HCT116 (cell line): ENCODE measurements around the gene ZNF469. TPM values are rescaled to one million over a fixed set of nuclear protein-coding genes. Genes with fewer than 3 reads are reported as not detected.

ENCODE experiments used
- ATAC-seq: fragments of 200-7000 bp; cut with Tn5 transposase; 2 replicates; pipeline ENCODE4 v1.9.1; 2020; ENCODE audit warnings: mild to moderate bottlenecking, moderate library complexity
- Bru-seq: library from RNA; stranded (reverse); fragments of 400-500 nt; gene quantifications from one replicate; lab custom pipeline; 2021; lab: Mats Ljungman, UMichigan
- BruChase-seq, 2 experiments: library from RNA; stranded (reverse); fragments of 400-500 nt; gene quantifications; one replicate each; lab custom pipeline; 2021; lab: Mats Ljungman, UMichigan
- BruUV-seq: library from RNA; stranded (reverse); fragments of 400-500 nt; replicated peaks from 2 replicates; lab custom pipeline; 2021; lab: Mats Ljungman, UMichigan
- CTCF ChIA-PET: fragments of 300-600 bp; sonication (Branson Sonifier 250); formaldehyde crosslinking; loops from one replicate; lab custom pipeline; 2021; ENCODE audit warnings: antibody characterized with exemption; lab: Charles Lee
- POLR2A ChIA-PET: fragments of 300-600, 350-600 bp; sonication (Branson Sonifier 250); formaldehyde crosslinking; loops from one replicate; lab custom pipeline; 2021; ENCODE audit warnings: antibody characterized with exemption; lab: Charles Lee
- RAD21 ChIA-PET, 2 experiments: fragments of 300-600 bp; sonication (Branson Sonifier 250); formaldehyde crosslinking; loops; one replicate each; lab custom pipeline; 2023; ENCODE audit warnings: low total read pairs in 2 of 2; ENCODE audit not compliant: uncharacterized antibody in 2 of 2, unreplicated experiment in 2 of 2, low non-redundant PET in 1 of 2; lab: Charles Lee
- DNase-seq: peaks from one replicate; pipeline ENCODE4 v3.0.0-alpha.2; 2010; ENCODE audit warnings: low read depth, low spot score
- H2AFZ ChIP-seq: fragments of 200-600 bp; shearing (Covaris generic), sonication (generic); 2 replicates; pipeline ENCODE4 v1.6.1; 2017; ENCODE audit warnings: low read depth, mixed run types, mixed read lengths, antibody characterized with exemption, low read length; ENCODE audit not compliant: poor library complexity, severe bottlenecking
- H3K27ac ChIP-seq: 2 replicates; pipeline ENCODE4 v1.5.1; 2012; ENCODE audit warnings: low read depth, low read length
- H3K27me3 ChIP-seq: fragments of 200-600 bp; sonication (generic); 2 replicates; pipeline ENCODE4 v1.6.1; 2016; ENCODE audit warnings: mixed run types, low read length, mixed read lengths; ENCODE audit not compliant: insufficient read depth
- H3K36me3 ChIP-seq, 2 experiments: fragments of 200-500 bp in 1 of 2; fragments of 200-600 bp in 1 of 2; sonication (Bioruptor generic) in 1 of 2; sonication (generic) in 1 of 2; 2 replicates each; pipeline versions ENCODE4 v1.5.1 to v1.6.1; 2014 to 2016; ENCODE audit warnings: low read length in 2 of 2, inconsistent platforms in 1 of 2, mixed read lengths in 1 of 2, mixed run types in 1 of 2; ENCODE audit not compliant: insufficient read depth in 2 of 2, control insufficient read depth in 1 of 2
- H3K4me1 ChIP-seq, 2 experiments: fragments of 200-600 bp in 1 of 2; sonication (generic) in 1 of 2; 2 replicates each; pipeline versions ENCODE4 v1.5.1 to v1.6.1; 2012 to 2017; ENCODE audit warnings: low read length in 2 of 2, inconsistent platforms in 1 of 2, mild to moderate bottlenecking in 1 of 2, mixed read lengths in 1 of 2, mixed run types in 1 of 2, moderate library complexity in 1 of 2; ENCODE audit not compliant: insufficient read depth in 2 of 2, control insufficient read depth in 1 of 2
- H3K4me2 ChIP-seq: fragments of 200-600 bp; sonication (generic); 2 replicates; pipeline ENCODE4 v1.6.1; 2017; ENCODE audit warnings: mixed run types, low read length, mixed read lengths
- H3K4me3 ChIP-seq, 2 experiments: fragments of 200-600 bp in 1 of 2; sonication (generic) in 1 of 2; replicated peaks in 1 of 2; 2 replicates each; pipeline ENCODE4 v1.5.1; 2011 to 2016; ENCODE audit warnings: low read length in 2 of 2, control low read depth in 1 of 2, low read depth in 1 of 2, mild to moderate bottlenecking in 1 of 2, mixed read lengths in 1 of 2, mixed run types in 1 of 2
- H3K79me2 ChIP-seq: fragments of 200-600 bp; sonication (generic); 2 replicates; pipeline ENCODE4 v1.6.1; 2017; ENCODE audit warnings: mild to moderate bottlenecking, mixed run types, low read length, moderate library complexity, mixed read lengths; ENCODE audit not compliant: insufficient read depth
- H3K9ac ChIP-seq: fragments of 200-600 bp; sonication (generic); 2 replicates; pipeline ENCODE4 v1.6.1; 2016; ENCODE audit warnings: low read length, mixed read lengths
- H3K9me2 ChIP-seq: fragments of 200-600 bp; sonication (generic), shearing (Covaris generic); 2 replicates; pipeline ENCODE4 v1.6.1; 2017; ENCODE audit warnings: mixed run types, mild to moderate bottlenecking, moderate library complexity; ENCODE audit not compliant: insufficient read depth
- H3K9me3 ChIP-seq, 2 experiments: fragments of 200-500 bp in 1 of 2; fragments of 200-600 bp in 1 of 2; sonication (Bioruptor generic) in 1 of 2; sonication (generic) in 1 of 2; 2 replicates each; pipeline ENCODE4 v1.6.1; 2014 to 2017; ENCODE audit warnings: low read length in 2 of 2, mixed read lengths in 2 of 2, inconsistent platforms in 1 of 2, low read depth in 1 of 2, mild to moderate bottlenecking in 1 of 2, mixed run types in 1 of 2, moderate library complexity in 1 of 2; ENCODE audit not compliant: control insufficient read depth in 1 of 2, insufficient read depth in 1 of 2
- H4K20me1 ChIP-seq: fragments of 200-600 bp; sonication (generic), shearing (Covaris generic); 2 replicates; pipeline ENCODE4 v1.6.1; 2017; ENCODE audit warnings: mixed run types, mild to moderate bottlenecking, moderate library complexity; ENCODE audit not compliant: insufficient read depth
- ATF3 ChIP-seq: IDR thresholded peaks from 2 replicates; pipeline ENCODE4 v1.6.1; 2012
- CBX3 ChIP-seq: IDR thresholded peaks from 2 replicates; pipeline ENCODE4 v1.6.1; 2012; ENCODE audit warnings: low read depth
- CEBPB ChIP-seq: IDR thresholded peaks from 2 replicates; pipeline ENCODE4 v1.6.1; 2012; ENCODE audit warnings: low read depth
- CTCF ChIP-seq, 3 experiments: fragments of 200-600 bp in 1 of 3; sonication (generic) in 1 of 3; IDR thresholded peaks in 2 of 3; conservative IDR thresholded peaks in 1 of 3; 2 replicates each; pipeline ENCODE4 v1.5.1; 2012 to 2017; ENCODE audit warnings: low read depth in 2 of 3, low read length in 2 of 3, antibody characterized with exemption in 1 of 3, borderline replicate concordance in 1 of 3, control low read depth in 1 of 3, mild to moderate bottlenecking in 1 of 3, mixed read lengths in 1 of 3, mixed run types in 1 of 3, moderate library complexity in 1 of 3; ENCODE audit not compliant: insufficient read depth in 1 of 3
- EGR1 ChIP-seq: IDR thresholded peaks from 2 replicates; pipeline ENCODE4 v1.6.1; 2012; ENCODE audit warnings: low read depth
- ELF1 ChIP-seq: IDR thresholded peaks from 2 replicates; pipeline ENCODE4 v1.6.1; 2012; ENCODE audit warnings: low read depth, borderline replicate concordance
- EZH2 ChIP-seq: fragments of 200-600 bp; sonication (generic); IDR thresholded peaks from 2 replicates; pipeline ENCODE4 v1.6.1; 2017; ENCODE audit warnings: antibody characterized with exemption, mixed run types
- EZH2phosphoT487 ChIP-seq: fragments of 200-600 bp; IDR thresholded peaks from 2 replicates; pipeline ENCODE4 v1.6.1; 2018; ENCODE audit warnings: antibody characterized with exemption, borderline replicate concordance
- FOSL1 ChIP-seq: IDR thresholded peaks from 2 replicates; pipeline ENCODE4 v1.6.1; 2012; ENCODE audit warnings: low read depth
- JUND ChIP-seq: IDR thresholded peaks from 2 replicates; pipeline ENCODE4 v1.6.1; 2012
- MAX ChIP-seq: IDR thresholded peaks from 2 replicates; pipeline ENCODE4 v1.6.1; 2012
- POLR2A ChIP-seq: IDR thresholded peaks from 2 replicates; pipeline ENCODE4 v1.7.0; 2011; ENCODE audit warnings: borderline replicate concordance; ENCODE audit not compliant: insufficient read depth, insufficient read length; ENCODE audit errors: extremely low read depth
- POLR2AphosphoS5 ChIP-seq: IDR thresholded peaks from 2 replicates; pipeline ENCODE4 v1.6.1; 2011; ENCODE audit warnings: mild to moderate bottlenecking, low read depth, low read length, moderate library complexity
- RAD21 ChIP-seq: IDR thresholded peaks from 2 replicates; pipeline ENCODE4 v1.6.1; 2012; ENCODE audit warnings: low read depth, mild to moderate bottlenecking
- SIN3A ChIP-seq: IDR thresholded peaks from 2 replicates; pipeline ENCODE4 v1.6.1; 2012; ENCODE audit warnings: low read depth
- SP1 ChIP-seq: IDR thresholded peaks from 2 replicates; pipeline ENCODE4 v1.6.1; 2012; ENCODE audit warnings: low read depth
- SRF ChIP-seq: IDR thresholded peaks from 2 replicates; pipeline ENCODE4 v1.6.1; 2012; ENCODE audit warnings: low read depth
- TCF7L2 ChIP-seq: IDR thresholded peaks from 2 replicates; pipeline ENCODE4 v1.7.0; 2011; ENCODE audit warnings: borderline replicate concordance, inconsistent platforms; ENCODE audit not compliant: insufficient read depth, insufficient read length; ENCODE audit errors: extremely low read depth
- YY1 ChIP-seq: IDR thresholded peaks from 2 replicates; pipeline ENCODE4 v1.6.1; 2011; ENCODE audit warnings: low read length, low read depth, moderate library complexity, mild to moderate bottlenecking; ENCODE audit not compliant: insufficient replicate concordance; ENCODE audit errors: extremely low read depth
- ZBTB33 ChIP-seq: IDR thresholded peaks from 2 replicates; pipeline ENCODE4 v1.6.1; 2011; ENCODE audit warnings: mild to moderate bottlenecking, low read length, moderate library complexity; ENCODE audit not compliant: insufficient replicate concordance; ENCODE audit errors: extremely low read depth
- ZFX ChIP-seq: fragments of 450-650 bp; IDR thresholded peaks from 2 replicates; pipeline ENCODE4 v1.6.1; 2017
- ZNF274 ChIP-seq: fragments of 200-500 bp; sonication (Bioruptor generic); IDR thresholded peaks from 2 replicates; pipeline ENCODE4 v1.6.1; 2014; ENCODE audit warnings: mild to moderate bottlenecking, low read depth, low read length, inconsistent platforms
- intact Hi-C: fragments of 100-400 bp; cut with micrococcal nuclease; formaldehyde crosslinking; loops from 2 replicates; pipeline ENCODE4 v1.10.0; 2022
- long read RNA-seq: library from polyadenylated mRNA; unstranded; transcript quantifications from one replicate; pipeline ENCODE4 v2.0.0, GENCODE V29; 2021; ENCODE audit not compliant: unreplicated experiment
- polyA plus RNA-seq: library from polyadenylated mRNA; unstranded; fragments of >200 nt; gene quantifications from 2 replicates; pipeline ENCODE4 v1.2.1, GENCODE V29; 2012; ENCODE audit warnings: missing spikeins
- total RNA-seq: library from RNA; stranded (reverse); gene quantifications from one replicate; pipeline ENCODE4 v1.2.1, GENCODE V29; 2021; ENCODE audit not compliant: unreplicated experiment

The ZNF469 gene
- total RNA-seq (5.9 TPM), Bru-seq, nascent RNA (percentile 48 among the genes with signal in this experiment), BruChase-seq, experiment 1, labeled RNA remaining after a 6-hour chase (percentile 64 among the genes with signal in this experiment), BruChase-seq, experiment 2, labeled RNA remaining after a 2-hour chase (percentile 59 among the genes with signal in this experiment)
- 2.1 and 2.4 TPM in 2 replicates for polyA plus RNA-seq
- long read RNA-seq, full-length matches to known transcripts = 10 of 10 reads
- long read RNA-seq, partial matches to known transcripts = 0 of 10 reads
- long read RNA-seq, other reads (novel, unspliced or antisense) = 0 of 10 reads

- ChIA-PET POLR2A (no interaction called here), RAD21 (no interaction called here), CTCF (no interaction called here)
- peak within 1 kb of the TSS; percentile 81 for H2AFZ ChIP-seq
- no peaks in the 10 kb centered on the region for H4K20me1 ChIP-seq
- BruUV-seq = no TSS peak
- no peaks in the 10 kb centered on the region for H3K27me3 ChIP-seq
- H3K4me3 ChIP-seq = peak within 1 kb of the TSS; percentile 48 to 89
- peaks cover 0 to 4% of the 10 kb centered on the region in 2 experiments; a peak in 1 of 4 replicates for H3K36me3 ChIP-seq
- H3K79me2 ChIP-seq = peaks cover 38% of the 10 kb centered on the region
- H3K4me1 ChIP-seq = peaks cover 18 to 28% of the 10 kb centered on the region in 2 experiments
- peak within 1 kb of the TSS; percentile 86 for H3K9ac ChIP-seq
- intact Hi-C loops = loop anchor here (1.0 kb wide), 1 partner anchor 95 kb away; no protein-coding TSS in a partner anchor
- H3K9me2 ChIP-seq = no peaks in the 10 kb centered on the region
- H3K9me3 ChIP-seq = peaks cover 0 to 9% of the 10 kb centered on the region in 2 experiments; a peak in 1 of 4 replicates
- peak within 1 kb of the TSS; percentile 64 for H3K27ac ChIP-seq
- DNase-seq (no peak), ATAC-seq (peak; percentile 49)
- peak within 1 kb of the TSS; percentile 100 for H3K4me2 ChIP-seq
- TF ChIP-seq SIN3A (no peak), ZFX (peak; percentile 93), FOSL1 (no peak), EGR1 (no peak), ELF1 (no peak), MAX (no peak), CTCF (IDR thresholded peaks at IDR 0.05 in 2 of 3, conservative IDR thresholded peaks at IDR 0.05 in 1 of 3; ENCODE audit: borderline replicate concordance in 1 of 3, insufficient read depth in 1 of 3, low read depth in 2 of 3, low read length in 2 of 3) (no peak), JUND (no peak), SRF (no peak), CBX3 (no peak), ZBTB33 (no peak), ATF3 (no peak), CEBPB (no peak), ZNF274 (no peak), EZH2phosphoT487 (no peak), RAD21 (no peak), SP1 (no peak), YY1 (peak; percentile 3), EZH2 (no peak), POLR2A (peak; percentile 54), TCF7L2 (no peak), POLR2AphosphoS5 (peak; percentile 67)
These were observed at the start of gene ZNF469 for GRCh38 chr16:88382491-88383400. Gene ZNF469, plus strand, starts transcription at chr16:88382959. Its CDS starts 44,512 bp downstream, at chr16:88427471.
